BJ (cell line): Measurements from ENCODE around the gene SLX4IP. TPM values are rescaled to one million over a fixed set of nuclear protein-coding genes. Genes with fewer than 3 reads are reported as not detected.

Source experiments
- CTCF ChIA-PET: fragments of 350-600 bp; formaldehyde crosslinking; extraction: SDS; loops from one replicate; lab custom pipeline; 2021; ENCODE audit warnings: antibody characterized with exemption, inconsistent platforms; lab: Yijun Ruan, JAX
- POLR2A ChIA-PET: fragments of 300-600 bp; sonication (Branson Sonifier 250); formaldehyde crosslinking; extraction: SDS; loops from one replicate; lab custom pipeline; 2021; ENCODE audit warnings: antibody characterized with exemption; lab: Charles Lee
- DNase-seq: peaks from one replicate; pipeline ENCODE4 v3.0.0-alpha.2; 2011; ENCODE audit warnings: low read depth
- H3K27me3 ChIP-seq: 2 replicates; pipeline ENCODE4 v1.6.0; 2011; ENCODE audit warnings: low read length; ENCODE audit not compliant: control insufficient read depth, insufficient read depth
- H3K36me3 ChIP-seq: 2 replicates; pipeline ENCODE4 v1.5.1; 2011; ENCODE audit warnings: low read length; ENCODE audit not compliant: control insufficient read depth, insufficient read depth
- H3K4me3 ChIP-seq: 2 replicates; pipeline ENCODE4 v1.5.1; 2011; ENCODE audit warnings: low read depth, mild to moderate bottlenecking, control low read depth, low read length
- CTCF ChIP-seq: IDR thresholded peaks from 2 replicates; pipeline ENCODE4 v1.5.1; 2011; ENCODE audit warnings: low read depth, mild to moderate bottlenecking, control low read depth, inconsistent platforms, low read length, moderate library complexity; ENCODE audit not compliant: insufficient read depth
- polyA plus RNA-seq: library from polyadenylated mRNA; depleted of rRNA; stranded (reverse); fragments of >200 nt; gene quantifications from 2 replicates; pipeline ENCODE4 v1.2.3, GENCODE V29; 2011

SLX4IP gene
- polyA plus RNA-seq, 1 experiment: 1.6 TPM

- Histone ChIP-seq H3K27me3 (no peaks in the 10 kb centered on the region), H3K4me3 (no peak overlapping the region), H3K36me3 (no peaks in the 10 kb centered on the region)
- ChIA-PET POLR2A (interaction anchor here (0.5 kb wide), 1 partner anchor 67 kb away, joined by 3 read pairs; no protein-coding TSS in a partner anchor), CTCF (no interaction called here)
- DNase-seq: peak; percentile 71
- TF ChIP-seq CTCF: no peak
These were observed 190.5 kb downstream of the SLX4IP start for GRCh38 chr20:10625641-10626040.

- CTCF ChIA-PET: no interaction called here
- no peaks in the 10 kb centered on the region for H3K36me3 ChIP-seq
- POLR2A ChIA-PET: no interaction called here
- H3K4me3 ChIP-seq: no peak overlapping the region
- DNase-seq: no peak
- no peak for TF ChIP-seq CTCF
- H3K27me3 ChIP-seq: no peaks in the 10 kb centered on the region
These were observed 191.8 kb downstream of the SLX4IP start for GRCh38 chr20:10626896-10627295.

GRCh38 chr20:10629946-10630650 is 195.0 kb downstream of the SLX4IP start:
- CTCF ChIA-PET: interaction anchor here (0.6 to 1.0 kb wide), 2 partner anchors 27 to 102 kb away, joined by 3 to 4 read pairs; no protein-coding TSS in a partner anchor
- no peak for TF ChIP-seq CTCF

GRCh38 chr20:10631126-10631525 is 196.0 kb downstream of the SLX4IP start:
- POLR2A ChIA-PET: no interaction called here
- H3K36me3 ChIP-seq: no peaks in the 10 kb centered on the region
- no peak for DNase-seq
- H3K27me3 ChIP-seq: no peaks in the 10 kb centered on the region
- no peak for TF ChIP-seq CTCF
- CTCF ChIA-PET: interaction anchor here (1.1 to 1.8 kb wide), 2 partner anchors 8 to 33 kb away, joined by 3 to 5 read pairs; no protein-coding TSS in a partner anchor
- no peak overlapping the region for H3K4me3 ChIP-seq

More at GRCh38 chr20:10629946-10630650, 195.0 kb downstream of the SLX4IP start:
- no peak for DNase-seq
- no peak overlapping the region for H3K4me3 ChIP-seq
- no peaks in the 10 kb centered on the region for H3K36me3 ChIP-seq
- POLR2A ChIA-PET: no interaction called here
- H3K27me3 ChIP-seq: no peaks in the 10 kb centered on the region

- Histone ChIP-seq H3K36me3 (0 out of 2 replicates have a peak, but pooled peaks cover 3% of the 10 kb centered on the region), H3K27me3 (no peaks in the 10 kb centered on the region), H3K4me3 (no peak overlapping the region)
- POLR2A ChIA-PET: no interaction called here
- CTCF ChIA-PET: interaction anchor here (1.8 kb wide), 1 partner anchor 10 kb away, joined by 5 read pairs; no protein-coding TSS in a partner anchor
- no peak for TF ChIP-seq CTCF
- DNase-seq: no peak
These were observed 197.8 kb downstream of the SLX4IP start for GRCh38 chr20:10632721-10633509.
